ENCODE results near the gene WIPF1.

Gene WIPF1

DNA sequence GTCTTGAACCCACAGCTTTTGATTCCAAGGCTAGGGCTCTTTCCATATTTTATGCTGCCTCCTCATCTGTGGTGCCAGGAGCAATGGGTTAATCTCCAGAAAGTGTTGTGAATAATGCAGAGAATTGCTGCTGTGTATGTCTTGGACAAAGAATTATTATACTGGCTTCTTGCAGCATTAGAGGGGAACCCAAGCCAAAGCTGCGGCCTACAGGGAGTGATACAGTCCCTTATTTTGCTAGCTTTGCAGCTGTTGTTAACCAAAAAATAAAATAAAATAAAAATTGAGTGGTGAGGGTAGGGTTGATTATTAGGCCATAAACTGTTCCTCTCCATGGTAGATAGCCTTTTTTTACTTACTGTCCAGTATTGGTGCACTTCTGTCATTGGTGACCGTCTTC is 16.7 kb downstream of the WIPF1 start:
- no peak for DNase-seq (ENCODE audit: low read depth)
- no peak overlapping the region for H3K4me3 ChIP-seq (ENCODE audit: low read depth, low read length)

DNA sequence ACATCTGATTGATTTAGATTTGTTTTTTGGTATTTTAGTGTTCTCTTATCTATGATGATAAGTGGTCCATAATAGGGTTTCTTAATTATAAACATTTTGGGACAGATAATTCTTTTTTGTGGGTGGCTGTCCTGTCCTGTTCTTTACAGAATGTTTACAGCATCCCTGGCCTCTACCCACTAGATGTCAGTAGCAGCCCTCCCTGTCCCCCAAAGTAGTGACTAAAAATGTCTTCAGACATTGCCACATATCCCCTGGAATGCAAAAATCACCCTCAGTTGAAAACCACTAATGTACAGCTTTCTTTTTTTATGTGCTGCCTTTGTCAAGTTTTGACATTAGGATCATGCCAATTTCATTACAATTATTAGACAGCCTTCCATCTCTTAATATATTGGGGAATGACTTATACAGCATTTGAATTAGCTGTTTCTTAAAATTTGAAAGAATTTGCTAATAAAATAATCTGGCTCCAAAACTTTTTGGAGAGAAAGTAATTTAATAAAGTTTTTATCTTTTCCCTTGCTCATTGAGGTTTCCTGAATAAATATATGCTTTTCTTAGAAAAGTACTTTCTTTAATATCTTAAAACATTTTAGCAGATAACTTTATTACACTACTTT is 19.5 kb downstream of the WIPF1 start:
- peak; percentile 36 for DNase-seq (ENCODE audit: low read depth)
- no peak overlapping the region for H3K4me3 ChIP-seq (ENCODE audit: low read depth, low read length)

DNA sequence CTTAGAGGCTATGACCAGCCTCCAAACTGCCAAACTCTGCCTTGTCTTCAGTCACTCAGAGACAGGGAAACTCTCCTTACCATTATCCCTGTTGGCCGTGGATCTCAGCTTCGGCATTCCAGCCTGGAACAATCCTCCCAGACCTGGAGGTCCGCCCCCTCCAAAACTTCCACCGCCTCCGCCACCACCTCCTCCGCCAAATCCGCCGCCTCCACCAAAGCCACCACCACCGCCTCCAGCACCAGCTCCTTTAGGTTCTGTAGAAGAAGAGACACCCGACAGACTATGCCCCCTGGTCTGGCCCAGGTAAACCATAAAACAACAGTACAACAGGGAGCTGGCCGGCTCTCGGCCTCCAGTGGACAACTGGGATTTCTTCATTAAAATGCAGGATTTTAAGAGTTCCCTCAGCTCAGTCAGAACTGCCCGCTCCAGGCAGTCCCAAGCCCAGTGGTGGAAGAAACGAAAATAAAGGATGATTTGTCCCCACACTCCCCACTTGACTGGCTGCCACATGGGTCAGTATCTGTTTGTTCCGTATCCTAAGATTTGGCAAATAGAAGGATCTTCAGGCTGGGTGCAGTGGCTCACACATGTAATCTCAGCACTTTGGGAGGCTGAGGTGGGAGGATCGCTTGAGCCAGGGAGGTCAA is 22.4 kb downstream of the WIPF1 start:
- DNase-seq (ENCODE audit: low read depth) = no peak
- no peak overlapping the region for H3K4me3 ChIP-seq (ENCODE audit: low read depth, low read length)

DNA sequence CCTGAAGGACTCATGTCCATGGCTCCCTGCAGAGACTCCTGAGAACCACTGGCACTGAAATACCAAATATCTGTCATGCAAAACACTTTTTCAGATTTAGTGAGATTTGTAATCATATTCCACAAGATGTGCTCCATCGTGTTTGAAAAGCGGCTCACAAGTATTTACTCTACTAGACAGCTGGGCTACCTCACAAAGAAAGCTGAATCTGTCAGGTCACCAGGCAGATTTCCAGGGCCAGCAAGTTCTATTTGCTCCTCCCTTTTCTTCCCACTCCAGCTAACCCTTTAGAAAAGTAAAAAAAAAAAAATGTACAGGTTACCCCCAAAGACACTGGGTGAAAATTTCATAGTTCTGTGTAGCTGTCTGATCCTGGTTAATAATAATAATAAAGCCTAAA is 22.9 kb downstream of the WIPF1 start:
- DNase-seq (ENCODE audit: low read depth) = no peak
- no peak overlapping the region for H3K4me3 ChIP-seq (ENCODE audit: low read depth, low read length)

DNA sequence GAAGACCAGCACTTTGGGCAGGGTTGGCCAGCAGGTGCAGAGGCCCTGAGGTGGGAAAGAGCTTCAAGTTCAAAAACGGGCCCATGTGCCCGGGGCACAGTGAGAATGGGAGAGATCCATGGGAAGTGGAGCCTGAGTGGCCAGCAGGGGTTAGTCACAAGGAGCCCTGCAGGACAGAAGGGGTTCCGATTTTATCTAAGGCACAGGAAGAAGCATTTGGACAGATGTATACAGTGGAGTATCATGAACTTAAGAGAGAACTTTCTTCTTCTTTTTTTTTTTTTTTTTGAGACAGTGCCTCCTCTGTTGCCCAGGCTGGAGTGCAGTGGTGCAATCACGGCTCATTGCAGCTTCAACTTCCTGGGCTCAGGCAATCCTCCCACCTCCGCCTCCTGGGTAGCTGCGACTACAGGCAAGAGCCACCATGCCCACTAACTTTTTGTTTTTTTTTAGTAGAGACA is 24.0 kb downstream of the WIPF1 start:
- DNase-seq (ENCODE audit: low read depth) = no peak
- H3K4me3 ChIP-seq (ENCODE audit: low read depth, low read length) = no peak overlapping the region

DNA sequence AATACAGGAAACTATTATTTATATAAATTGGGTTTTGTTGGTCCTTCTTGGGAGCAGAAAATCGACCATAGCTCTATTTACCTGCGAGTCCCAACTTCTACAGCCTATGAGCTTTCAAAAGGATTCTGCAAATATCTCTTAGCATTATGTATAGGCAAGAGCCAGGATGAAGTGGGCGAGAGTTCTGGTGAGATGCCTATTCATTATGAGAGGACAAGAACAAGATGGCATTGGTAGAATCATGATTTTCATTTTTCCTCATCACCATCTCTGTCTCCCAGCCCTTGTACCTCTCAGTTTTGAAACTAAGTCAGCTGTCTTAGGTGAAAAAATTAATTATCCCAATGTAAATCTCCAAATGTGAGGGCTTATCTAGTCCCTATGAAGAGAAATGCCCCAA is 25.0 kb downstream of the WIPF1 start:
- H3K4me3 ChIP-seq (ENCODE audit: low read depth, low read length) = no peak overlapping the region
- no peak for DNase-seq (ENCODE audit: low read depth)

DNA sequence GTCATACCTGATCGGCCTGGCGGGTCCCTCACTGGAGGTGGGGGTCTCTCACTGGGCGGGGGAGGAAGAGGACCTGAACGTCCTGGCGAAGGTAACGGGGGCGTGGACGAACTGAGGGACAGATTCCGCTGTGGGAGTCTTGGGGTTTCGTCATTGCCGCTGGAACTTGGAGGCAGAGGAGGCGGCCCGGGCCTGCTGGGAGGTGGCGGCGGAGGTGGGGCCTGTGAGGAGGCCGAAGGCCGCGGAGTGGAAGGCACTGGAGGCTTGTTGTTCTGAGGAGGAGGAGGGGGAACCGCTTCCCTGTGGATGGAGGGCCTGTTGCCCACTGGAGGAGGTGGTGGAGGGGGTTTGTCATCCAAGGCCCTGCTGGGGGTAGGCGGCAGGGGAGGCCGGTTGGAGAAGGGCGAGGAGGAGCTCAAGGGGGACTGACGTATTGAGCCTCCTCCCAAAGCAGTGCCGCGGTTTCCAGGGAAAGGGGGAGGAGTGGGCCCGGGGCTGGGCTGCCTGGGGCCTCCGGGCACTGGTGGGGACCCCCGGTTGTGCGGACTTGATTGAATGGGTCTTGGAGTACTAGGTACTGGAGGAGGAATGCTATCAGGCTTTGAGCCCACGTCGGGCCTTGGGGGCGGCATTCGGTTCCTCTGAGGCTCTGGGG is 25.8 kb downstream of the WIPF1 start:
- no peak overlapping the region for H3K4me3 ChIP-seq (ENCODE audit: low read depth, low read length)
- no peak for DNase-seq (ENCODE audit: low read depth)

DNA sequence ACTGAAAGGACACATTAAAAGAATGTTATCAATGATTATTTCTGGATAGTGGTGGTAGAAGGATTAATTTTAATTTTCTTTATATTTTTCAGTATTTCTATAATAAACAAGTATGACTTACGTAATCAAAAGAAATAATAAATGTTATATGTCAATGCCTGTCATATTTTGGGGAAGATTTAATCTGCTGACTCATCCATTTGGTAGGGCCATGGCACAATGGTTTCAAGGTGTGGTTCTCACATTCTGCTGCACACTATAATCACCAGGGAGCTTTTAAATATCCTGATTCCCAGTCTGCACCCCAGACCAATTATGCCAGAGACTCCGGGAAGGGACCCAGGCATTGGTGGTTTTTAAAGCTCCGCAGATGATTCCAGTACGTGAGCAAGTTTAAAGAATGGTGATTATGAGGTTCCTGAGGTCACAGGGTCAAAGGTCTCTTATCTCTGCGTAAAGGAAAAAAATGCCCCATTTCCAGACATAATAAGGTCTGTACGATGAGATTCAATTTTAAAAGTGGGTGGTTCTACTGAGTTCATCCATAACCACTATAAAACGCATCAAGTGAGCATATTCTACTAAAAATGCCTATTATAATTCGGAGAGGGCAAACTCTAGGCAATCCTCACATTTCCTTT is 27.2 kb downstream of the WIPF1 start:
- no peak overlapping the region for H3K4me3 ChIP-seq (ENCODE audit: low read depth, low read length)
- DNase-seq (ENCODE audit: low read depth) = no peak

DNA sequence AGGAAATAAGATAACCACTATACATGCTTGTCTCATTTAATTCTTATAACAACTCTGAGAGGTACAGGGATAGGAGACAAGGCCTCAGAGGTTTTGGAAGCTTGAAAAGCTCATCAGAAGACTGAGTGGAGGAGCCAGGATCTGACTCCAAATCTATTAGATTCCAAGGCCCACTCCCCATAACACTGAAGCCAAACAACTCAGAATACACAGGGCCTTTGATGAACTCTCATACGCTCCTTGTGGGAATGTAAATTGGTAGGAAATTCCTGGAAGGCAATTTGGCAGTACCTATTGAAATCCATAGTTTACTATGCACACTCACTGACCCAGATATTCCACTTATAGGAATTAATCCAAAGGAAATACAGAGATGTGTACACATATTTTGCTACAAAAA is 27.9 kb downstream of the WIPF1 start:
- H3K4me3 ChIP-seq (ENCODE audit: low read depth, low read length) = no peak overlapping the region
- DNase-seq (ENCODE audit: low read depth) = no peak

DNA sequence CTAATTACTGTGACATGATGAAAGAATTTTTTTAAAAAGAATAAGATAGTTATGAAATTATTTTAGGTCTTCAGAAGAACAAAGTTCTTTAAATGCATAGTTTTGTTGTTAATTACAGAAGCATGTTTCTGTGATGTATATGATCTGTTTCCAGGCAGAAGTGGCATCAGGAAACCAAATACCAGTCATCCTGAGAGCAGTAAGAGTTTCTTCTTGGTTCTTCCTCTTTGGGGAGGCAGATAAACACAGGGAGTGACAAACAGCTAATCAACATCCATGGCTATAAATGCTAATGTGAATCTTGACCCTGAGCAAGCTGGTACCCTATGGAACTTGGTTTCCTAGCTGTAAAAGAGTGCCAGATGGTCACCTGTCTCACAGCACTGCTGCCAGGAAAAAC is 29.2 kb downstream of the WIPF1 start:
- DNase-seq (ENCODE audit: low read depth) = no peak

DNA sequence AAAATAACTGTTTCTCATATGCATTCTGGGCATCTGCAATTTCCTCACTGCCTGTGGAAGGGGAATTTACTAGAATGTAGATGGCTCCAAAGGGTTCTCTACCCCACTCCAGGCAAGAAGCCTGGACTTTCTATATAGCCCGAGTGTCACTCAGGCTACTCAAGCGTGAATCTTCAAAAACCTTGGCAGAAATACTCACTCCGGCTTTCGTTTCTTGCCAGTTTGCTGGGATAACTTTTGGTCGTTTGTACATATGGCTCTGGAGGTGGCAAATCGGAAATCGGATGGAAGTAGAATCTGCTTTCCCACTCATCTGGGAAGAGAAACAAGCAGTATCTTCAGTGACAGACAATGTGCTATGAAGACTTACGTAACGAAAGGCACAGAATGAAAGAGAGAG is 30.7 kb downstream of the WIPF1 start:
- no peak overlapping the region for H3K4me3 ChIP-seq (ENCODE audit: low read depth, low read length)

More for the DNA sequence above, 29.2 kb downstream of the WIPF1 start:
- H3K4me3 ChIP-seq (ENCODE audit: low read depth, low read length) = no peak overlapping the region

DNA sequence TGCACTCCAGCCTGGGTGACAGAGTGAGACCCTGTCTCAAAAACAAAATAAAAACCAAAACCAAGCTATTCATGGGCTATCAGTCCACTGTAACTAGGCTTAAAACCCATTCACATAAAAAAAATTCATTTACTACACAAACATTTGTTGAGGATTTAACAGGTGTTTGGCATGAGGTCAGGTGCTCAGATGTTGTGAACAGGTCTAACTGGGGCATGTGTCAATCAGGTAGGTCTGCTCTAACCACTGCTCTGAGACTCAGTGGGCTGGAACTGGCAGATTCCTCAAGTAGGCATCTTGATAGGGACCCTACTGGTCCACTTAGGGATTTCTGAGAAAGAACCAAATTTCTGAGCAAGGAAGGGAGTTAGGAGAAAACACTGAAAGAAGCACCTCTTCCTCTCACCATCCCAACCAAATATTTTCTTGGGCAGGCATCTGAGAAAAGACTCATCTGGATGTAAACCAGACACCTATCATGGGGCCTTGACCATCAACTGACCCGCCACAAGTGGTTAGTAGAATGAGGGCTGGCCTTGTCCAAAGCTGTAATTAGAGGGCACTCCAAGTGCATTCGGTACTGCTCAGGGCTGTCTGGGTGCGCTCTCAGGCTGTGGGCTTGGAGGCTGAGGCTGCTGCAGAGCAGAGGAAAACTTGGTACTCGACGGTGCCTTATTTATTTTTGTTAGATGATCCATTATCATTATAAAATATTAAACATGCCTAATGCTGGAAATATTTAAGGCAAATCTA is 33.9 kb downstream of the WIPF1 start:
- no peak for DNase-seq (ENCODE audit: low read depth)
- no peak overlapping the region for H3K4me3 ChIP-seq (ENCODE audit: low read depth, low read length)

More for the DNA sequence above, 30.7 kb downstream of the WIPF1 start:
- DNase-seq (ENCODE audit: low read depth) = no peak

DNA sequence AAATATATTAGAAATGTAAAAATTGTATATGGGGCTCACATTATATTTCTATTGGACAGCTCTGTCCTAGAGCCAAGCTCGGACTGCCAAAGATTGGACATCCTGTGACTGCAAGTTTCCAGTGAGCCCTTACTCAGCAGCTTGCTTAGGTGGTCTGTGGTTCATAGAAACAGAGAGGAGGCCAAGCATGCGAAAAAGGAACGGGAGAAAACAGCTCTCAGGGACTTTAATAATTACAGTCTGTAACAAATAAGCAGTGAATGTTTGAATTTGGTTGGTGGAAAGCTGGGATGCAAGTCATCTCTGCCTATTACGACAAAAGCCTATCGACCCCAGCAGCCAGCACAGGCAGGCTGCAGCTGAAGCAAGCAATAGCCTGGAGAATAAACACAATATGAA is 35.6 kb downstream of the WIPF1 start:
- H3K4me3 ChIP-seq (ENCODE audit: low read depth, low read length) = no peak overlapping the region
- DNase-seq (ENCODE audit: low read depth) = no peak

DNA sequence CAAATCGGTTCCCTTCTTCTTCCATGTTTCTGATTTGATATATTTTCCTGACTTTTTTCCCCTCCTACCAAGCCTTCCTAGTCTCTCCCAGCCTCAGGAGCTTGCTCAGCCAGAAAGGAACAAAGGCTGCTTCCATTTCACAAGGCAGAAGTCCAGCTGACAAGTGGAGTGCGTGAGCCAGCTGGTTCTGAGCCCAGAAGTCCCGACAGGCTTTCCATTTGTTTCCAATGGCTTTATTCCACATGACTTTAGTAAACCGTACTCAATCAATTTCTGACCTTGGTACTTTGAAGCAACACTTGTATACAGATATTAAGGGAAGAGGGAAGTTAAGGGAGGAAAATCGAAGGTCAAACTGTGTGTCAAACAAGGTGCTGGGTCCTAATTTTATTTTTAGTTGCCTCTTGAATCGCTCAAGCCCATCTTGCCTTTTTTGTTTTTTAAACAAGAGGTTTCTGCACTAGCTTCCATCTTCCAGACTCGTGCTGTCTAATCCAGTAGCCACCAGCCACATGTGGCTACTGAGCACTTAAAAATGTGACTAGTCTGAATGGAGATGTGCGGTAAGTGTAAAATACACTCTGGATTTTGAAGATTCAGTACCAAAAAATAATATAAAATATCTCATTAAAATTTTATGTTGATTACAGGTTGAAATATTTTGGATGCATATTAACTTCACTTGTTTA is 36.2 kb downstream of the WIPF1 start:
- H3K4me3 ChIP-seq (ENCODE audit: low read depth, low read length) = no peak overlapping the region
- peak; percentile 27 for DNase-seq (ENCODE audit: low read depth)

DNA sequence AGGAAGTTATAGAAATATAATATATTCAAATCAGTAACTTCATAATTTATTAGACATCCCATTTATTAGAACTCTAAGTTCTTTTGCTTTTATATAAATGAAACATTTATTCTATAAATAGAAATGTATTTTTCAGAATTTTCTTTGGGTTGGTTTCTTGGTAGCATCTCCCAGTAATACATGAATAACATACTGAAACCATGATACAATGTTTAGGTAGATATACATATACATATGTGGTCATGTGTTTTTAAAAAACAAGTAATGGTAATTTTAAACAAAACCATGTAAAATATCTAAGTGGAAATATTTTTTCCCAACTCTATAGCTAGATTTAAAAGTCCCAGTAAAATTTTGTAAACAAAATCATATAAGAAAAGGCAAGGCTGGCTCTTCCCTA is 36.9 kb downstream of the WIPF1 start:
- DNase-seq (ENCODE audit: low read depth) = no peak
- no peak overlapping the region for H3K4me3 ChIP-seq (ENCODE audit: low read depth, low read length)

DNA sequence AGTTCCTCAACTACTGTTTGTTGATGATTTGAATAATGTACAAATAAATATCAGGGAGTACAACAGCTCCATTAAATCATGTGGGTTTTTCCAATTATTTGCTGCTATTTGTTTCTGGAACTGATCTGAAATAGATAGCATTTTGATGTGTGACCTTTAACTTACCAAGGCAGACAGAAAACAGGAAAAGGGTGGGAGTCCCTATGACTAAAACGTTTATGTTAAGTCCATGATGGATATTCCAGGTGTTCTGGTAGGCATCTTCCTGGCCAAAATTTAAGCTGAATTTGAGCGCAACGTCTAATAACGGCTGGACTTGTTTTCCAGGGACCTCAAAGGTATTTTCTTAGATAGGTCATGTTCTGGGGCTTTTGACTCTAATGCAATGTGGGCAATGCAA is 41.6 kb downstream of the WIPF1 start:
- no peak overlapping the region for H3K4me3 ChIP-seq (ENCODE audit: low read depth, low read length)

DNA sequence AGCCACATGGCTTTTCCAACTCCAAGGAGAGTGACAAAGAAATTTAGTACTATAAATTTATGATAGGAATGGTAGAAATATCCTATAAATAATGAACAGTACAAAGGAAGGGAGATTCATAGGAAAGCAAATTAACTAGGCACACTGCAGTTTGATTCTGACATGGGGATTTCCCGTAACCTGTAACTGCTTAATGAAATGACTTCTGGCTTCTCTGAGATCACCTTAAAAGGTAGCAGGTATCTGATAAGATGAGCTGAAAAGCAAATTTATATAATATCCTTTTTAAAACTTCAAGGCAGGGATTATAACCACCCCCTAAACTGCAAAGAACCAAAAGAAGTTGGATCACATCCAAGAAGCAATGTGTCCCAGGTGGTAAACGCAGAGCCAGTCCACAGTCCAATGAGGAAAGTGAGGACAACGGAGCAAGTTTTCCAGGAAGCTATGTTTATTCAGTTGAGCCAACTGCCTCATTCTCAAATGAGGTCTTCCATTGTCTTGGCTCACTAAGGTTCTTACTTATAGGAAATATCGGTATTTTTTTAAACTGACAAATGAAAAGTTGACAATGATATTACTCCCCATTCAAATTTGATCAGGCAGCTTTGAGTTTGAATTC is 43.0 kb downstream of the WIPF1 start:
- H3K4me3 ChIP-seq (ENCODE audit: low read depth, low read length) = no peak overlapping the region
- no peak for DNase-seq (ENCODE audit: low read depth)

More for the DNA sequence above, 41.6 kb downstream of the WIPF1 start:
- no peak for DNase-seq (ENCODE audit: low read depth)

DNA sequence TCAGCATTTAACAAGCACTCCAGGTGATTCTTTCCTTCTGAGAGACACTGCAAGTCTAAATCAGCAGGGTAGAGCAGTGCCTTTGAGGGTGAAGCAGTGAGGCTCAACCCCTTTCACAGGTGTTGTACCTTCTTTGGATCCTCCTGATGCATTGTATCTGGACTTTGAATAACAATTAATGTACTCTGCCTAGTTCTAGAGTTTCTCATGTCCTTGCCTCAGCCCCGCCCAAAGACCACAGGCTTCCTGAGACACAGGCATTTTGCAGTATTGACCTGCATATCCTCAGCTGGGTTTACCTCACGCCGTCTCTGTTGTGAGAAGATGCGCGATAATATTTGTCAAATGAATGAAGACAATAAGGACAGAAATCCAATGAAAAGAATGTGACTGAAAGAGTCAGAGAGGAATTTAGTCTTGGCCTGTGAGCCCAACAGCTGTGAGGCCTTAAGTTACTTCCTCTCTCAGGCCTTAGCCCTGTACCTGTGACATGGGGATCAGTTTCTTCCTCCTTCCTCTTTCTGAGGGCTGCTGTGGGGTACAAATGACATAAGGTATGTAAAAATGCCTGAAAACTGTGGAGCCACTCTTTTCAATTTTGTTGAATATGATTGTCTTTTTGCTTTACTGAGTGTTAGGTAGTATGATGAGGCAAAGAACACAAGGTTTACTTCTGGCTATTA is 43.7 kb downstream of the WIPF1 start:
- no peak overlapping the region for H3K4me3 ChIP-seq (ENCODE audit: low read depth, low read length)
- DNase-seq (ENCODE audit: low read depth) = no peak

All from skeletal muscle cell (primary cell).